ENCODE data around the gene ADARB2. TPM values are rescaled to one million over a fixed set of nuclear protein-coding genes. Genes with fewer than 3 reads are reported as not detected.

The ADARB2 gene
- total RNA-seq, 6 experiments from 2014 or later: not detected

DNA sequence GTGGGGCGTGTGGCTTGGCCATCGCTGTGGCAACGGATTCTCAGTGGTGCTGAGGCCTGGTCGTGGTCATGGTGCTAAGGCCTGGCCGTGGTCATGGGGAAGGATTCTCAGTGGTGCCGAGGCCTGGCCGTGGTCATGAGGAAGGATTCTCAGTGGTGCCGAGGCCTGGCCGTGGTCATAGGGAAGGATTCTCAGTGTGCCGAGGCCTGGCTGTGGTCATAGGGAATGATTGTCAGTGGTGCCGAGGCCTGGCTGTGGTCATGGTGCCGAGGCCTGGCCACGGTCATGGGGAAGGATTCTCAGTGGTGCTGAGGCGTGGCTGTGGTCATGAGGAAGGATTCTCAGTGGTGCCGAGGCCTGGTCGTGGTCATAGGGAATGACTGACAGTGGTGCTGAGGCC is 327.9 kb downstream of the ADARB2 start:
- no peak overlapping the region for H3K4me3 Mint-ChIP-seq
- no peaks in the 10 kb centered on the region for H3K36me3 Mint-ChIP-seq (ENCODE audit: low read depth)
- peaks cover 45% of the 10 kb centered on the region for H3K9me3 Mint-ChIP-seq
- TF ChIP-seq CTCF (IDR thresholded peaks at IDR 0.05): no peak
- DNase-seq: no peak
- no peak overlapping the region for H3K27ac Mint-ChIP-seq
- no peaks in the 10 kb centered on the region for H3K4me1 Mint-ChIP-seq (ENCODE audit: low read depth)
- H3K27me3 Mint-ChIP-seq (ENCODE audit: insufficient read depth): no peaks in the 10 kb centered on the region

- H3K4me1 Mint-ChIP-seq (ENCODE audit: low read depth): no peaks in the 10 kb centered on the region
- H3K4me3 Mint-ChIP-seq: no peak overlapping the region
- no peak for TF ChIP-seq CTCF (IDR thresholded peaks at IDR 0.05)
Observed at GRCh38 chr10:1408651-1409367, 328.5 kb downstream of the ADARB2 start.

DNA sequence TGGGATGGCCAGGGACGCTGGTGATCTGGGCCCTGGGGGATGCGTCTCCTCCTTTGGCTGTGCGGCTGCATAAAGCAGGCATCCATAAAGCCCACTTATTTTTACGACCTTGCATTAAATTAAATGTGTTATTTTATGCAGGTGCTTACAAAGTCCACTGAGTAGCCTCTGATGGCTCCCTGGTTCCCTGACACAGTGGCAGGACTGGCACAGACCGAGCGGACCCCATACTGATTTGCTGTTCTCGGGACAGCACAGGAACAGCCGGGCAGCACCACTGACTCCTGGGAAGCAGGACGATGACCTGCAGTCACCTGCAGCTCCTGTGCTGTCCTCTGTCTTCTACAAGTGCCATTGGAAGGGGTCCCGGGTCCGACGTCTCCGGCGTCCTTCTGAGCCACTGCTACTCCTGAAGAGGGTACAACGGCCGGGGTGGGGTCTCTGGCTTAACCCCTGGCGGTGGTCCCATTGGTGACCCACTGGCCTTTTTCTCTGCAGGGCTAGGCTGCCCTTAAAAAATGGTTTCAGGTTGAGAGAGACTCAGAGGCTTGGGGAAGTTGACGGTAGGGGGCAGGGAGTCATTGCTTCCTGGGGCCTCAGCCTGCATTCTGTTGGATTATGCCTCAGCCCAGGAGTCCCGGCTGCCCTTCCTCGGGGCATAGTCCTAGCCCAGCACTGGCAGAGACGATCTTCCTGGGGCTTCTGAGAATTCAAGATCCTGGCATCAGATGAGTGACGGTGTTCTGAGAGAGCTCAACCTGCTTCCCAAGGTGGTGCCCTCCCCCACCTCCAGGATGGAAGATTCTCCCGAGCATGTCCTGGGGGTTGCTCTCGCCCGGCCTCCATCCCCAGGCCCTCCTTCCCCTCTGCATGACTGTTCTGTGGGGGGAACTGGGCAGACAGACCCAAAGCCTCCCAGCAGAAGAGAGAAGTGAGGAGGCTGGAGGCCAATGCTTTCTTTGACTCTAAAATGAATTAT is 330.1 kb downstream of the ADARB2 start:
- Mint-ChIP-seq H3K9me3 (peaks cover 45% of the 10 kb centered on the region), H3K36me3 (ENCODE audit: low read depth) (no peaks in the 10 kb centered on the region), H3K4me3 (no peak overlapping the region), H3K4me1 (ENCODE audit: low read depth) (no peaks in the 10 kb centered on the region), H3K27ac (no peak overlapping the region), H3K27me3 (ENCODE audit: insufficient read depth) (no peaks in the 10 kb centered on the region; the same call in 1 of the 2 replicates)
- no peak for TF ChIP-seq CTCF (IDR thresholded peaks at IDR 0.05)
- no peak for DNase-seq

More at GRCh38 chr10:1408651-1409367, 328.5 kb downstream of the ADARB2 start:
- DNase-seq: no peak
- H3K27ac Mint-ChIP-seq: no peak overlapping the region
- H3K36me3 Mint-ChIP-seq (ENCODE audit: low read depth): no peaks in the 10 kb centered on the region
- peaks cover 49% of the 10 kb centered on the region for H3K9me3 Mint-ChIP-seq
- no peaks in the 10 kb centered on the region; the same call in 1 of the 2 replicates for H3K27me3 Mint-ChIP-seq (ENCODE audit: insufficient read depth)

GRCh38 chr10:1406132-1406966 is 331.0 kb downstream of the ADARB2 start:
- Mint-ChIP-seq H3K9me3 (peaks cover 54% of the 10 kb centered on the region), H3K4me1 (ENCODE audit: low read depth) (no peaks in the 10 kb centered on the region), H3K4me3 (no peak overlapping the region), H3K27ac (no peak overlapping the region), H3K27me3 (ENCODE audit: insufficient read depth) (no peaks in the 10 kb centered on the region; the same call in 1 of the 2 replicates), H3K36me3 (ENCODE audit: low read depth) (no peaks in the 10 kb centered on the region)
- DNase-seq: no peak
- TF ChIP-seq CTCF (IDR thresholded peaks at IDR 0.05): no peak

All from HFFc6 (cell line).